ENCODE data around the gene C20orf204. TPM values are rescaled to one million over a fixed set of nuclear protein-coding genes. Genes with fewer than 3 reads are reported as not detected.

Gene C20orf204
- total and polyA plus RNA-seq, 2 experiments from 2014 or later, result 0.14 to 0.32 TPM

DNA sequence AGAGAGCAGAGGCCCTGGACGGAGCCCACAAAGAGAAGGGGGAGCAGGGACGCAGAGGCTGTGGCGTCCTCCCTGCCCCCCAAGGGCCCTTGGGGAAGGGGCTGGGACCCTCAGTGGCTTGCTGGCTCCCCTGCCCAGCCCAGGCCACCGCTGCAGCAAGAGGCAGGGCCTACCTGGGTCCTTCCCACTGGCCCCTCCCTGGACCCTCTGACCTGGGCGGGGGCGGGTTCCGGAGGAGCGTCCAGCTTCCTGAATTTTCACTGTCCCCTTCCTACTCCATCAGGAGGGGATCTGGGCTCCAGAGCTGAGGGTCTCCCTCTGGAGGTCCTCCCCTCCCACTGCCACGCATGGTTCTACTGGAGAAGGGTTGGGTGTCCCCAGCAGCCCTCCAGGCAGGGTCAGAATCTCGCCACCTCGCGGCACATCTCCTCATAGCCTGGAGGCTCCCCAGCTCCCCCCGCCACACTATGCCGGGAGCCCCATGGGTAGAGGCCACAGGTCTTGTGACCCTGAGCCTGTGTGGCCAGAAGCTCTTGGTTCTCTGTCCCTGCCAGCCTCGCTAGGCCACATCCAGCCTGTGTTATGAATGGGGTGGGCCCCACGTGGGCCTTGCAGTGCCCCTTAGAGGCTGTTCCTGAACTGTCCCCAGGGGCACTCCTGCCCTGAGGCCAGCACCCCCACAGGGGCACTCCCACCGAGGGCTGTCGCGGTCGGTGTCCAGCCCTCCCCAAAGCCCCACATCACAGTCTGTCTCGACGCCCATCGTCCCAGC lies 14.5 kb downstream of the C20orf204 start:
- Histone ChIP-seq H3F3A (ENCODE audit: insufficient read depth) (no peaks in the 10 kb centered on the region), H3K79me2 (ENCODE audit: insufficient read depth) (no peaks in the 10 kb centered on the region), H3K27ac (no peak overlapping the region), H3K27me3 (replicated peaks; ENCODE audit: insufficient read depth) (no peaks in the 10 kb centered on the region), H3K9ac (no peak overlapping the region), H4K20me1 (ENCODE audit: insufficient read depth) (no peaks in the 10 kb centered on the region), H3K36me3 (ENCODE audit: low read depth) (no peaks in the 10 kb centered on the region), H2AFZ (no peak overlapping the region), H3K4me1 (ENCODE audit: insufficient read depth) (no peaks in the 10 kb centered on the region), H3K9me3 (ENCODE audit: low read depth) (no peaks in the 10 kb centered on the region), H3K4me2 (ENCODE audit: unreplicated experiment) (no peak overlapping the region), H3K9me2 (ENCODE audit: insufficient read depth) (no peaks in the 10 kb centered on the region), H3K4me3 (no peak overlapping the region)
- TF ChIP-seq EZH2 (IDR thresholded peaks at IDR 0.05; ENCODE audit: insufficient read depth, poor library complexity, severe bottlenecking) (no peak), EZH2phosphoT487 (IDR thresholded peaks at IDR 0.05; ENCODE audit: insufficient read depth, low read depth) (no peak)
- no peak for DNase-seq
- 87 to 89% methylated on average over 23 of the region's 23 CpGs for WGBS, 2 experiments (ENCODE audit: low coverage in 1 of 2, low lambda C conversion rate in 2 of 2, missing lambda C conversion rate in 2 of 2)
- in situ Hi-C loops (cut with MboI), result no loop called here

DNA sequence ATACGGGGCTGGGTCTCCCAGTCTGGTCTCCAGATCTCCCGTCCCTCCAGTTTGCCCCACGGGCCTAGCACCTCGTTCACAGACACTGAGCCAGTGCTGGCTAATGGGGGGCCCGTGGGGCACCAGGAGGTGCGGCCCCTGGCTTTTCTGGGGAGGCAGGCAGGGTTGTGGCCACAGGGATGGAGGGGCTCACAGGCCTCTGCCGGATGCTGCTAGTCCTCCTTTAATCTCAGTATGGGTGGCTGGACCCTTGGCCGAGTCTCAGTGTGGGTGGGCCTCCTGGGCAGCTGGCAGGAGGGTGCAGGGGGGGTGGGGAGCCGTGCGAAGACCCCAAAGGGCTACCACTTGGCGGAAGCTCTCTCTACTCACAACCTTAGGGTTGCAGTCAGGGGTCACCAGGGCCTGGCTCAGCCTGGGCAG lies 15.1 kb downstream of the C20orf204 start:
- TF ChIP-seq EZH2phosphoT487 (IDR thresholded peaks at IDR 0.05; ENCODE audit: insufficient read depth, low read depth) (no peak), EZH2 (IDR thresholded peaks at IDR 0.05; ENCODE audit: insufficient read depth, poor library complexity, severe bottlenecking) (no peak)
- DNase-seq, result no peak
- Histone ChIP-seq H3K36me3 (ENCODE audit: low read depth) (no peaks in the 10 kb centered on the region), H3K9ac (no peak overlapping the region), H3K9me2 (ENCODE audit: insufficient read depth) (no peaks in the 10 kb centered on the region), H3K27me3 (replicated peaks; ENCODE audit: insufficient read depth) (no peaks in the 10 kb centered on the region), H3F3A (ENCODE audit: insufficient read depth) (no peaks in the 10 kb centered on the region), H3K79me2 (ENCODE audit: insufficient read depth) (no peaks in the 10 kb centered on the region), H3K27ac (no peak overlapping the region), H3K4me2 (ENCODE audit: unreplicated experiment) (no peak overlapping the region), H3K9me3 (ENCODE audit: low read depth) (no peaks in the 10 kb centered on the region), H3K4me3 (no peak overlapping the region), H3K4me1 (ENCODE audit: insufficient read depth) (no peaks in the 10 kb centered on the region), H4K20me1 (ENCODE audit: insufficient read depth) (no peaks in the 10 kb centered on the region), H2AFZ (no peak overlapping the region)
- in situ Hi-C loops (cut with MboI), result no loop called here
- WGBS, 2 experiments (ENCODE audit: low coverage in 1 of 2, low lambda C conversion rate in 2 of 2, missing lambda C conversion rate in 2 of 2), result 65 to 67% methylated on average over 9 to 11 of the region's 11 CpGs

DNA sequence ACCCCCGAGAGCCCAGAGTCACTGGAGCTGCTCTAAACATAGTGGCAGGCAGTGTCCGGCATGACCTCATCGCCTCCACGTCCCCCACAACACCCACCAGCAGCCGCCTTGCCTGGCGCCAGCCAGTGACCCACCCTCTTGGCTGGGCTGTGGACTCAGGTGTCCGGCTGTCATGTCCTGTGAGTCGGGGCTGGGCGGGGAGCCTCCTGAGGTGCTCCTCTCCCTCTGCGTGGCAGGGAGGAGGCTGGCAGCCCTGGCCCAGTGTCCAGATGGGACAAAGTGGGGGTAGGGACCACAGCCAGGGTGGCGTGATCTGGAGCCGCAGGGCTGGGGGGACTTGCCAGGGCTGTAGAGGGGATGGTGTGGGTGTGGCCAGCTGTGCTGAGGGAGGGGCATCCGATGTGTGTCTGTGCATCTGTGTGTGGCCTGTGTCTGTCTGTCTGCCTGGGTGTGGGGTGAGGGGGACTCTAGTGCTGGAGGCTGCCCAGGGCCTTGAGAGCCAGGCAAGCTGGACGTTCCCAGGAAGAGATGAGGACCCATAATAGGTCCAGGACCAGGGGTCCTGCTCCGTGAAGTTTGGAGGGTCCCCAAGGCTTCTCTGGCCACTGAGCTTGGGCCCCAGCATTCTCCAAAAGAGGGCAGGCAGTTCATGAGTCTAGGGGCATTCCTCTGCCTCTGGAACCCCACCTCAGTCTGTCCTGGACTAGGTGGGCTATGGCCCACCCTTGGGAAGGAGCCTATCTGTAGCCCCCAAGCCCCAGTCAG lies 15.8 kb downstream of the C20orf204 start:
- TF ChIP-seq EZH2 (IDR thresholded peaks at IDR 0.05; ENCODE audit: insufficient read depth, poor library complexity, severe bottlenecking) (no peak), EZH2phosphoT487 (IDR thresholded peaks at IDR 0.05; ENCODE audit: insufficient read depth, low read depth) (no peak)
- no peak overlapping the region for H3K4me2 ChIP-seq (ENCODE audit: unreplicated experiment)
- no peaks in the 10 kb centered on the region for H3K9me2 ChIP-seq (ENCODE audit: insufficient read depth)
- H3K9ac ChIP-seq, result no peak overlapping the region
- H3K79me2 ChIP-seq (ENCODE audit: insufficient read depth), result no peaks in the 10 kb centered on the region
- H3K36me3 ChIP-seq (ENCODE audit: low read depth), result no peaks in the 10 kb centered on the region
- no peak overlapping the region for H2AFZ ChIP-seq
- H3K9me3 ChIP-seq (ENCODE audit: low read depth), result no peaks in the 10 kb centered on the region
- H4K20me1 ChIP-seq (ENCODE audit: insufficient read depth), result no peaks in the 10 kb centered on the region
- H3K27ac ChIP-seq, result no peak overlapping the region
- no peak overlapping the region for H3K4me3 ChIP-seq
- no peaks in the 10 kb centered on the region for H3K4me1 ChIP-seq (ENCODE audit: insufficient read depth)
- DNase-seq, result no peak
- 55 to 62% methylated on average over 15 of the region's 15 CpGs for WGBS, 2 experiments (ENCODE audit: low coverage in 1 of 2, low lambda C conversion rate in 2 of 2, missing lambda C conversion rate in 2 of 2)
- no peaks in the 10 kb centered on the region for H3K27me3 ChIP-seq (replicated peaks; ENCODE audit: insufficient read depth)
- in situ Hi-C loops (cut with MboI), result no loop called here
- H3F3A ChIP-seq (ENCODE audit: insufficient read depth), result no peaks in the 10 kb centered on the region

DNA sequence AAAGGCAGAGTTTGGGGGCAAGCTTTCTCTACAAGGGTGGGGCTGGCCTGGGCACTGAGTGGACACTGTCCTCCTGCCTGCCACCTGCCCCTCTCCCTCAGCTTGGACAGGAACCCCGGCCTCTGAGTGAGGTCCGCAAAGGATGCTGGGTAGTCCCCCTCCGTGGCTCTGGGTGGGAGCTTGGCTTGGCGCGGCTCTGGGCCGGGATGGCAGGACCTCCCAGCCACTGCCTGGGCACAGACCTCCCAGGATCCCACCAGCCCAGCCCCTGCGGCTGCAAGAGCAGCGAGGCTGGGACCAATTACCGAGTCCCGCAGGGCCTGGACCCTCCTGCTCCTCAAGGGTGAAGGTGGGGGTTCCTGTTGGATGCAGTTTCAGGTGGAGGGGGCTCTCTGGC lies 16.3 kb downstream of the C20orf204 start:
- Histone ChIP-seq H2AFZ (no peak overlapping the region), H3K27ac (no peak overlapping the region), H3K27me3 (replicated peaks; ENCODE audit: insufficient read depth) (no peaks in the 10 kb centered on the region), H3K79me2 (ENCODE audit: insufficient read depth) (no peaks in the 10 kb centered on the region), H3K4me2 (ENCODE audit: unreplicated experiment) (no peak overlapping the region), H3K9ac (no peak overlapping the region), H3K36me3 (ENCODE audit: low read depth) (no peaks in the 10 kb centered on the region), H3K4me1 (ENCODE audit: insufficient read depth) (no peaks in the 10 kb centered on the region), H3K4me3 (no peak overlapping the region), H3K9me3 (ENCODE audit: low read depth) (no peaks in the 10 kb centered on the region), H3F3A (ENCODE audit: insufficient read depth) (no peaks in the 10 kb centered on the region), H3K9me2 (ENCODE audit: insufficient read depth) (no peaks in the 10 kb centered on the region), H4K20me1 (ENCODE audit: insufficient read depth) (no peaks in the 10 kb centered on the region)
- in situ Hi-C loops (cut with MboI), result no loop called here
- WGBS, 2 experiments (ENCODE audit: low coverage in 1 of 2, low lambda C conversion rate in 2 of 2, missing lambda C conversion rate in 2 of 2), result 69 to 83% methylated on average over 9 of the region's 10 CpGs
- TF ChIP-seq EZH2phosphoT487 (IDR thresholded peaks at IDR 0.05; ENCODE audit: insufficient read depth, low read depth), result no peak
- TF ChIP-seq EZH2 (IDR thresholded peaks at IDR 0.05; ENCODE audit: insufficient read depth, poor library complexity, severe bottlenecking), result no peak
- no peak for DNase-seq
